ENCODE measurements around the gene PDSS2.

DNA sequence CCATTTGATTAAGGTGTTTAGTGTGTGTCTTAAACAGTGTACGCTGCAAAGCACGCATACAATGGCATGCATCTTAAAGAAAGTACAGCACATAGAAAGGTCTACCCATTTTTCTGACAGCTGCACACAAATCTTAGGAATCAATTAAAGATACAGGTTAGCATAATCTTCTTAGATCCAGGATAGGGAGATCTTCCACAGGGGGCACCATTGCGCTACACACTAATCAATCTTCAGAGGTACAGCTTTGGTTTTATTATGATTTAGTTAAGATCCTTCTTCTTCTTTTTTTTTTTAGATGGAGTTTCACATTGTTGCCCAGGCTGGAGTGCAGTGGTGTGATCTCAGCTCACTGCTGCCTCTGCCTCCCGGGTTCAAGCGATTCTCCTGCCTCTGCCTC, 280.4 kb downstream of the PDSS2 start:
- TF ChIP-seq, protein P1, sequence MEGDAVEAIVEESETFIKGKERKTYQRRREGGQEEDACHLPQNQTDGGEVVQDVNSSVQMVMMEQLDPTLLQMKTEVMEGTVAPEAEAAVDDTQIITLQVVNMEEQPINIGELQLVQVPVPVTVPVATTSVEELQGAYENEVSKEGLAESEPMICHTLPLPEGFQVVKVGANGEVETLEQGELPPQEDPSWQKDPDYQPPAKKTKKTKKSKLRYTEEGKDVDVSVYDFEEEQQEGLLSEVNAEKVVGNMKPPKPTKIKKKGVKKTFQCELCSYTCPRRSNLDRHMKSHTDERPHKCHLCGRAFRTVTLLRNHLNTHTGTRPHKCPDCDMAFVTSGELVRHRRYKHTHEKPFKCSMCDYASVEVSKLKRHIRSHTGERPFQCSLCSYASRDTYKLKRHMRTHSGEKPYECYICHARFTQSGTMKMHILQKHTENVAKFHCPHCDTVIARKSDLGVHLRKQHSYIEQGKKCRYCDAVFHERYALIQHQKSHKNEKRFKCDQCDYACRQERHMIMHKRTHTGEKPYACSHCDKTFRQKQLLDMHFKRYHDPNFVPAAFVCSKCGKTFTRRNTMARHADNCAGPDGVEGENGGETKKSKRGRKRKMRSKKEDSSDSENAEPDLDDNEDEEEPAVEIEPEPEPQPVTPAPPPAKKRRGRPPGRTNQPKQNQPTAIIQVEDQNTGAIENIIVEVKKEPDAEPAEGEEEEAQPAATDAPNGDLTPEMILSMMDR (optimal IDR thresholded peaks at IDR 0.05 in 1 of 3, IDR thresholded peaks at IDR 0.05 in 1 of 3, conservative IDR thresholded peaks at IDR 0.05 in 1 of 3; ENCODE audit: extremely low read depth in 1 of 3, insufficient read depth in 2 of 3, low read length in 3 of 3), result peak in 2 of 3 experiments; percentile 5 to 23
- no peak for TF ChIP-seq EZH2 (IDR thresholded peaks at IDR 0.05; ENCODE audit: low read length)

All from keratinocyte (primary cell).